WI38 (cell line): ENCODE measurements around the gene LRRTM3.

Experiments used
- H3K4me3 ChIP-seq: 2 replicates; pipeline ENCODE4 v1.5.1; 2011; ENCODE audit warnings: low read depth, mild to moderate bottlenecking, control low read depth, low read length
- TF ChIP-seq, protein P1 (sequence below): IDR thresholded peaks from 2 replicates; pipeline ENCODE4 v1.5.1; 2012; ENCODE audit warnings: low read depth, mild to moderate bottlenecking, control low read depth, low read length

The LRRTM3 gene

DNA sequence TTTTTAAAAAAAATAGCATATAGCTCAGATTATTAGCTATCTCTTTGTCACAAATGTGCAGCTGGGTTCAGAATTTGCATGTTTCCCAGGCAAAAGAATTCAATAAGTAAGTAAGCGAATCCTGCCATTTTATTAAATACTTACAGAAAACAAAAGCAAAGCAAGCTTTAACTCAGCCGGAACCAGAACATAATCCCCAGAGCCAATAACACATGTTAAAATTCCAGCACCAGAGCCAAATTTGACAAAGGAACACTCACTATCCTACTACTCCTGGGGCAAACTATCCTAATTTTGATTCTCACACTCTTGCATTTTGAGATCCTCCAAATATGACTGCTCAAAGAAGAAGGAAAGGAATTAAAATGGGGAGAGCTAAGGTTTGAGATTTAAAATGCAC, 32.6 kb downstream of the LRRTM3 start:
- TF ChIP-seq, protein P1, sequence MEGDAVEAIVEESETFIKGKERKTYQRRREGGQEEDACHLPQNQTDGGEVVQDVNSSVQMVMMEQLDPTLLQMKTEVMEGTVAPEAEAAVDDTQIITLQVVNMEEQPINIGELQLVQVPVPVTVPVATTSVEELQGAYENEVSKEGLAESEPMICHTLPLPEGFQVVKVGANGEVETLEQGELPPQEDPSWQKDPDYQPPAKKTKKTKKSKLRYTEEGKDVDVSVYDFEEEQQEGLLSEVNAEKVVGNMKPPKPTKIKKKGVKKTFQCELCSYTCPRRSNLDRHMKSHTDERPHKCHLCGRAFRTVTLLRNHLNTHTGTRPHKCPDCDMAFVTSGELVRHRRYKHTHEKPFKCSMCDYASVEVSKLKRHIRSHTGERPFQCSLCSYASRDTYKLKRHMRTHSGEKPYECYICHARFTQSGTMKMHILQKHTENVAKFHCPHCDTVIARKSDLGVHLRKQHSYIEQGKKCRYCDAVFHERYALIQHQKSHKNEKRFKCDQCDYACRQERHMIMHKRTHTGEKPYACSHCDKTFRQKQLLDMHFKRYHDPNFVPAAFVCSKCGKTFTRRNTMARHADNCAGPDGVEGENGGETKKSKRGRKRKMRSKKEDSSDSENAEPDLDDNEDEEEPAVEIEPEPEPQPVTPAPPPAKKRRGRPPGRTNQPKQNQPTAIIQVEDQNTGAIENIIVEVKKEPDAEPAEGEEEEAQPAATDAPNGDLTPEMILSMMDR, result no peak

DNA sequence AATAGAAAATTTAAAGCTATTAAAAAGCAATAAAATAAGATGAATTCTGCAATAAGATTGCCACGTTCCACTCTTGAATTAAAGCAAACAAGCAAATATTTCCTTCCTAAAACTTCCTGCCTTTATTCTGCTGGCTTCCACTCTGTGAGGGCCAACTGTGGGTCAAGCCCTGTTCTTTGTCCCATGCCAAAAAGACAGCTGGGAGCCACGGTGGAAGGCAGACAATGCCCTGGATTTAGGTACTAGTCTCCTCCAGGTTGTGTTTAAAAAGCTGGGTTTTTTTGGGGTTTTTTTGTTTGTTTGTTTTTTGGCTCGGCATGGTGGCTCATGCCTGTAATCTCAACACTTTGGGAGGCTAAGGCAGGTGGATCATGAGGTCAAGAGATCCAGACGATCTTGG, 39.1 kb downstream of the LRRTM3 start:
- TF ChIP-seq, protein P1, result no peak
- H3K4me3 ChIP-seq, result no peak overlapping the region

More for the DNA sequence above, 32.6 kb downstream of the LRRTM3 start:
- H3K4me3 ChIP-seq, result no peak overlapping the region

DNA sequence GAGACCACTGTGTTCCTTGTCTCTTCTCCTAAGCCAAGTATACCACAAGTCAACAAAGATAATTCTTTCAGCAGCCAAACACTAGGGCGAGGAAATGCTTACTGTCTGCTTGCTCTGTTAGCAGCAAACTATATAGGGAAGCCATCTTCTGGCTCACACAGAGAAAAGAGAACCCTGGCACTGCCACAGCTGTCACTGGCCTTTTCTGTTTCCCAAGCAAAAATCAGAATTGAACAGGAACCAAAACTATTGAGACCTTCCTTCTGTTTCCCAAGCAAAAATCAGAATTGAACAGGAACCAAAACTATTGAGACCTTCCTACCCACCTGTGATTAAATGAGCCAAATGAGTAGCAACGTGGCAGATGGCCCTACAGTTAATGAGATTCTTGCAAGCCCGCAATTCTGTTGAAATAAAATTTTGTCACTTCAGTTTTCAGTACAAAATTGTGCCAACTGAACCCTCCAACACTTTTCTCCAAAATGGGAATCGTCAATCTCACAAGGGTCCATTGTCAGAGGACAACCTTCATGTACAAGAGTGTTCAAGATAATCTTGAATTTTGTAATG, 54.5 kb downstream of the LRRTM3 start:
- no peak overlapping the region for H3K4me3 ChIP-seq
- TF ChIP-seq, protein P1, result no peak

DNA sequence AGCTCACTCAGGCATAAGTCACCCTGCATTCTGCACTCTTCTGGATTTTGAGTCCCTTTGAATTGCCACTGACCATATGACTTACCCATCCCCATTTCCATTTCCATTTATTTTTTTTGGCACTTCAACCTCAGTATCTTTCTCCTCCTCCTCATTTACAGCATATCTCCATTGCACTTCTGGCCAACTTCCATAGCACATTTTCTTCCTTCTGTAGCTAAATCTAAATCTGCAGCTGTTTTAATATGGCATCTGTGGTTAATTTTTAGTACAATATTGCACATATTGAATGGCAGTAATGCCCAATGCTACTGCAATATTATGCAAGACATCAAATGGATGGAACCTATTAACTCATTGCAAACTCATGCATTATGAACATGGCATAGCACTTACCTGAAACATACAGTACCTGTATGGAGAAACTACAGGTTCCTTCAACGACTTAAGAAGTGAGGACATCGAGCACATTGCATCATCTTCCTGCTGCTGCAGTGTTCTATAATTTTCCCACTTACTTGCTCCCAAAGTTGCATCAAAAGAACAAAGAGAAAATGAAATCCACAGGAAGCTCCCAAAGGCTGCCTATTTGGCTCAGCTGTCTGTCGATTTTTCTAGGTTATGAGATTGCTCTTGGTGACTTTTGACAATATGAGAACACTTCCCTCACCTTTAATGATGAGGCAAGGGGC, 55.7 kb downstream of the LRRTM3 start:
- H3K4me3 ChIP-seq, result no peak overlapping the region

DNA sequence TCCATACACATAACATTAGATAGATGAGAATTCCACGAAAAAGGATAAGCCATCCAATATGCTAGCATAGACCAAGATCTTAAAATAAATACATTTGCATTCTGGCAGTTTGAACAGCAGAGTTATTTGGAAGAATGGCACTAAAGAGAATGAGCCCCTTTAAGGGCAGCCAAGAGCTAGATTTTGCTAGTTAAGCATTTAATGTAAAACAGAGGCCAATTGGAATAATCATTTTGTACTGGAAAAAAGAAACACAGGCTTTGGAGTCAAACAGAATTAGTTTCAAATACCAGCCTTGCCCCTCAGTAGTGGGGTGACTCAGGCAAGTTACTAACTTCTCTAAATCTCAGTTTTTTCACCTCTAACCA, 56.2 kb downstream of the LRRTM3 start:
- TF ChIP-seq, protein P1, result no peak
- H3K4me3 ChIP-seq, result no peak overlapping the region

More for the DNA sequence above, 55.7 kb downstream of the LRRTM3 start:
- TF ChIP-seq, protein P1, result no peak

DNA sequence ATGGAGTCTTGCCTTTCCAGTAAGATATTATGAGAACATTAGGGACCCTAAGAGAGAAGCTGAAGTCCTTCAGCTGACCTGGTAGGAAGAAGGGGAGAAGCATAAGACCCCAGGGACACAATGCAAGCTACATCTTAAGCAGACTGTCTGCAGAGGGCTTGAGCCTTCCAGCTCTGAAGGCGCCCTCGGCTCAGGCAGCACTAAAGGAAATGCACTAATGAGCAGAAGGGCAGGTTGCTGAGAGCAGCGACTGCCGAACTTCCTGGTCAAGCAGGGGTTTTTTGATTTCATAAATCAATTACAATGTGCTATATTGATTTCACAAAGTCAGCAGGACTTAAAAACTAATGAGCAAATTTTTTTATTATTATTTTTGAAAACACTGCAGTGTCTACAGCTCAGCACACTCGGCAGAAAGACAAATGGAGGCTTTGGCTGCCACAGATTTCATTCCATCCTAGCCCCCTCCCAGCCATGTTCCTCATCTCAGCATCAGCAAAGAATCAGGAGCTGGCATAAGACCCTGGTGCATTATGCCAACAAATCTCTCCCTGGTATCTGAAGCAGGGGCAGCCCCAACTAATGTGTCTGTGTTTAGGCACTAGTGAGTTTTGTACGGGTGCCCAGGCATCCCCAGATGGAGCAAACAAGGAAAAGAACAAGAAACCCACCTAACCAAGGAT, 57.1 kb downstream of the LRRTM3 start:
- TF ChIP-seq, protein P1, result no peak
- H3K4me3 ChIP-seq, result no peak overlapping the region

DNA sequence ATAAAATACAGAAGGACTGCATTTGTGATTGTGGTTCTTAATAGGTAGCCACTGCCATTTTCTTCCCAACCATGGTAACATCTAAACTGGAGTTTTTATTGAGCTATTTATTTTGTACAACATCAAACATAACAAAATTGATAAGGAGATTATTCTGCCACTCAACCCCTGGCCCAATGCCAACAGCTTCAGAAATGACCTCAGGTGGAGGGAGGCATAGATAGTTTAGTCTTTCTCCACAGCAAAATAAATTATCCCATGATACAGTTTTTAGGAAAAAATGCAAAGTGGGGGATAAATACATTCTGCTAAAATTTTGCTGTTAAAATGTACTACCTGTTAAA, 57.6 kb downstream of the LRRTM3 start:
- no peak overlapping the region for H3K4me3 ChIP-seq
- TF ChIP-seq, protein P1, result no peak
